Endothelial cell of umbilical vein (primary cell): Measurements from ENCODE around the gene BATF. TPM values are rescaled to one million over a fixed set of nuclear protein-coding genes. Genes with fewer than 3 reads are reported as not detected.

ENCODE experiments used
- BruUV-seq: library from RNA; stranded (reverse); fragments of 400-500 nt; replicated peaks from 2 replicates; lab custom pipeline; 2021; lab: Mats Ljungman, UMichigan
- CTCF ChIA-PET: fragments of 300-600, 350-600 bp; sonication (Branson Sonifier 250); formaldehyde crosslinking; loops from one replicate; lab custom pipeline; 2021; ENCODE audit warnings: antibody characterized with exemption, inconsistent platforms; lab: Charles Lee
- POLR2A ChIA-PET: fragments of 300-600, 350-600 bp; sonication (Branson Sonifier 250); formaldehyde crosslinking; loops from one replicate; lab custom pipeline; 2021; ENCODE audit warnings: antibody characterized with exemption, inconsistent platforms; lab: Charles Lee
- DNase-seq: peaks from one replicate; pipeline ENCODE4 v3.0.0-alpha.2; 2011; ENCODE audit warnings: low read depth, low spot score
- FAIRE-seq: peaks from 2 replicates; lab custom pipeline; 2011; peaks lifted over from hg19 to GRCh38; lab: Jason Lieb, UNC
- H2AFZ ChIP-seq: 2 replicates; pipeline ENCODE4 v1.6.0; 2012; ENCODE audit warnings: low read depth, low read length, control low read depth, inconsistent platforms
- H3K27ac ChIP-seq: 2 replicates; pipeline ENCODE4 v1.5.1; 2011; ENCODE audit warnings: low read depth, mild to moderate bottlenecking, control low read depth, low read length, moderate library complexity; ENCODE audit not compliant: insufficient read depth
- H3K27me3 ChIP-seq, 2 experiments: 2 replicates each; pipeline versions ENCODE4 v1.6.0 to v1.6.1; 2011; ENCODE audit warnings: low read length in 2 of 2, mixed read lengths in 1 of 2; ENCODE audit not compliant: control insufficient read depth in 2 of 2, insufficient read depth in 2 of 2
- H3K36me3 ChIP-seq, 2 experiments: 2 replicates in 1 of 2; 3 replicates in 1 of 2; pipeline ENCODE4 v1.5.1; 2011; ENCODE audit warnings: low read length in 2 of 2, mild to moderate bottlenecking in 1 of 2, moderate library complexity in 1 of 2; ENCODE audit not compliant: control insufficient read depth in 2 of 2, insufficient read depth in 2 of 2; ENCODE audit errors: extremely low read depth in 1 of 2
- H3K4me1 ChIP-seq: 3 replicates; pipeline ENCODE4 v1.5.1; 2011; ENCODE audit warnings: mild to moderate bottlenecking, low read length; ENCODE audit not compliant: control insufficient read depth, insufficient read depth; ENCODE audit errors: extremely low read depth
- H3K4me2 ChIP-seq: 2 replicates; pipeline ENCODE4 v1.6.1; 2011; ENCODE audit warnings: low read length, control low read depth, mixed read lengths; ENCODE audit not compliant: insufficient read depth
- H3K4me3 ChIP-seq, 3 experiments: fragments of 200-600 bp in 1 of 3; sonication (generic), shearing (Covaris generic) in 1 of 3; replicated peaks in 1 of 3; 2 replicates each; pipeline ENCODE4 v1.5.1; 2011 to 2016; ENCODE audit warnings: control low read depth in 3 of 3, low read length in 3 of 3, mild to moderate bottlenecking in 2 of 3, inconsistent platforms in 1 of 3, low read depth in 1 of 3, moderate library complexity in 1 of 3; ENCODE audit not compliant: insufficient read depth in 1 of 3
- H3K79me2 ChIP-seq: 2 replicates; pipeline ENCODE4 v1.6.0; 2012; ENCODE audit warnings: low read length, inconsistent platforms; ENCODE audit not compliant: control insufficient read depth, insufficient read depth
- H3K9ac ChIP-seq: replicated peaks from 2 replicates; pipeline ENCODE3; 2011; ENCODE audit warnings: low read length, control low read depth; ENCODE audit not compliant: insufficient read depth; ENCODE audit errors: extremely low read depth
- H3K9me1 ChIP-seq: replicated peaks from 3 replicates; pipeline ENCODE4 v1.6.0; 2011; ENCODE audit warnings: mild to moderate bottlenecking, low read length; ENCODE audit not compliant: control insufficient read depth, insufficient read depth; ENCODE audit errors: extremely low read depth
- H3K9me3 ChIP-seq: replicated peaks from 2 replicates; pipeline ENCODE4 v1.5.1; 2012; ENCODE audit warnings: low read length, inconsistent platforms; ENCODE audit not compliant: control insufficient read depth, insufficient read depth
- H4K20me1 ChIP-seq: replicated peaks from 2 replicates; pipeline ENCODE3; 2011; ENCODE audit warnings: mild to moderate bottlenecking, low read length; ENCODE audit not compliant: control insufficient read depth, insufficient read depth; ENCODE audit errors: extremely low read depth
- EZH2 ChIP-seq: IDR thresholded peaks from 2 replicates; pipeline ENCODE4 v1.6.1; 2012; ENCODE audit warnings: borderline replicate concordance, low read depth, mild to moderate bottlenecking, moderate library complexity, low read length, inconsistent platforms; ENCODE audit not compliant: severe bottlenecking
- FOS ChIP-seq: IDR thresholded peaks from 2 replicates; pipeline ENCODE4 v1.6.1; 2011; ENCODE audit warnings: mild to moderate bottlenecking, low read length, moderate library complexity, borderline replicate concordance; ENCODE audit not compliant: insufficient read depth
- JUN ChIP-seq: IDR thresholded peaks from 2 replicates; pipeline ENCODE4 v1.6.1; 2011; ENCODE audit warnings: borderline replicate concordance, low read depth; ENCODE audit not compliant: insufficient read length, insufficient read depth
- POLR2AphosphoS5 ChIP-seq: IDR thresholded peaks from 2 replicates; pipeline ENCODE4 v1.6.1; 2012; ENCODE audit warnings: low read depth, mild to moderate bottlenecking, control low read depth, low read length, moderate library complexity; ENCODE audit not compliant: insufficient read depth
- dilution Hi-C: fragments of 300-500 bp; cut with MboI; formaldehyde crosslinking; loops from one replicate; pipeline ENCODE4 v1.15.0; 2019; ENCODE audit warnings: low sequenced_read_pairs; ENCODE audit not compliant: extremely low pct_ligation_motif_present
- intact Hi-C: fragments of 100-400 bp; cut with micrococcal nuclease; formaldehyde crosslinking; loops from one replicate; pipeline ENCODE4 v1.10.0; 2022
- polyA plus RNA-seq, 4 experiments: library from polyadenylated mRNA; depleted of rRNA in 3 of 4; stranded (reverse) in 3 of 4; unstranded in 1 of 4; fragments of >200 nt; gene quantifications; 2 replicates each; pipeline versions ENCODE4 v1.2.1 to v1.2.3, GENCODE V29; 2011 to 2012; ENCODE audit warnings: missing spikeins in 1 of 4
- total RNA-seq: library from RNA; stranded (reverse); gene quantifications from 2 replicates; pipeline ENCODE4 v1.2.3, GENCODE V29; 2021
- TF ChIP-seq, protein P1 (sequence below), 2 donors: IDR thresholded peaks; 1 replicate in 1 of 2; 2 replicates in 1 of 2; pipeline ENCODE4 v1.5.1; 2011; ENCODE audit warnings: low read length in 2 of 2, mild to moderate bottlenecking in 2 of 2, moderate library complexity in 2 of 2, control low read depth in 1 of 2, inconsistent platforms in 1 of 2, low read depth in 1 of 2; ENCODE audit not compliant: insufficient read depth in 1 of 2; ENCODE audit errors: extremely low read depth in 1 of 2
- TF ChIP-seq, protein P2 (sequence below): IDR thresholded peaks from 2 replicates; pipeline ENCODE4 v1.6.1; 2011; ENCODE audit not compliant: insufficient read depth, insufficient read length

Gene BATF
- total and polyA plus RNA-seq, 2 donors (not counting 3 experiments of a cell fraction or from before 2014, with no cell fraction given): not detected

DNA sequence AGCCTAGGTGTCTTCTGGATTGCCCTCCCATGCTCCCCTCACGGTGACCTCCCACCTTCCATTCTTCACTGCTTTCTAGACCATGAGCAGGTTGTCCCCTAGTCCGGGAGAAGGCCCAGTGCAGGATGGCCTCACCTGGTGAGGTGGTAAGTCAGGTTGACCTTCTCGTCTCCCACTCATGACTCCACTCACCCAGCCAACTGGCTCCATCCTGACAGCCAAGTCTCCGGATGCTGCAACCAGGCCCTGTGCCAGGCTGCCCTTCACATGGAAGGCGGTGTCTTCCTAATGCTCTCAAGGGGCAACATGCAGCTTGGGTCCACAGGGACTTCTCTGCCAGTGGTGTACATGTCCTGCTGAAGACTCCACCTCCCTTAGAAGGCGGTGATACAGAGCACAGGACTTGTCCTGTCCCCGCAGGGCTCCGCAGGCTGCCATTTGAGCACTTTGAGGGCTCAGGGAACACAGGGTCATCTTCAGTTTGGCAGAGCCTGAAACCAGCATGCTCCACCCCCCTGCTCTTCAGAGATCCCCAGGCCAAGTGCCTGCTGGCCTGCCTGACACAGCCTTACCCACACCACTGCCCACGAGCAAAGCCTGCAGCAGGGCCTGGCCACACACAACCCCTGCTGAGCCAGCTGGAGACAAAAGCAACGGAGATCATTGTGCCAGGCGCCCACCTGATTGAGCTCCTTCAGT lies 25.4 kb downstream of the BATF start:
- TF ChIP-seq, protein P1, sequence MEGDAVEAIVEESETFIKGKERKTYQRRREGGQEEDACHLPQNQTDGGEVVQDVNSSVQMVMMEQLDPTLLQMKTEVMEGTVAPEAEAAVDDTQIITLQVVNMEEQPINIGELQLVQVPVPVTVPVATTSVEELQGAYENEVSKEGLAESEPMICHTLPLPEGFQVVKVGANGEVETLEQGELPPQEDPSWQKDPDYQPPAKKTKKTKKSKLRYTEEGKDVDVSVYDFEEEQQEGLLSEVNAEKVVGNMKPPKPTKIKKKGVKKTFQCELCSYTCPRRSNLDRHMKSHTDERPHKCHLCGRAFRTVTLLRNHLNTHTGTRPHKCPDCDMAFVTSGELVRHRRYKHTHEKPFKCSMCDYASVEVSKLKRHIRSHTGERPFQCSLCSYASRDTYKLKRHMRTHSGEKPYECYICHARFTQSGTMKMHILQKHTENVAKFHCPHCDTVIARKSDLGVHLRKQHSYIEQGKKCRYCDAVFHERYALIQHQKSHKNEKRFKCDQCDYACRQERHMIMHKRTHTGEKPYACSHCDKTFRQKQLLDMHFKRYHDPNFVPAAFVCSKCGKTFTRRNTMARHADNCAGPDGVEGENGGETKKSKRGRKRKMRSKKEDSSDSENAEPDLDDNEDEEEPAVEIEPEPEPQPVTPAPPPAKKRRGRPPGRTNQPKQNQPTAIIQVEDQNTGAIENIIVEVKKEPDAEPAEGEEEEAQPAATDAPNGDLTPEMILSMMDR (IDR thresholded peaks at IDR 0.05; ENCODE audit: extremely low read depth in 1 of 2, insufficient read depth in 1 of 2, low read depth in 1 of 2, low read length in 2 of 2): no peak
- TF ChIP-seq JUN (no peak), EZH2 (no peak), FOS (no peak), POLR2AphosphoS5 (no peak)
- TF ChIP-seq, protein P2, sequence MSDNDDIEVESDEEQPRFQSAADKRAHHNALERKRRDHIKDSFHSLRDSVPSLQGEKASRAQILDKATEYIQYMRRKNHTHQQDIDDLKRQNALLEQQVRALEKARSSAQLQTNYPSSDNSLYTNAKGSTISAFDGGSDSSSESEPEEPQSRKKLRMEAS: no peak
- H2AFZ ChIP-seq: no peak overlapping the region
- no TSS peak for BruUV-seq
- H3K9me1 ChIP-seq: no peaks in the 10 kb centered on the region
- H3K79me2 ChIP-seq: no peaks in the 10 kb centered on the region
- H3K4me1 ChIP-seq: no peaks in the 10 kb centered on the region
- DNase-seq (no peak), FAIRE-seq (no peak)
- H3K9me3 ChIP-seq: no peaks in the 10 kb centered on the region
- no peak overlapping the region for H3K9ac ChIP-seq
- dilution Hi-C loops: no loop called here
- no peak overlapping the region for H3K4me3 ChIP-seq
- intact Hi-C loops: no loop called here
- H3K36me3 ChIP-seq: no peaks in the 10 kb centered on the region
- POLR2A ChIA-PET: no interaction called here
- H3K27ac ChIP-seq: no peak overlapping the region
- no peaks in the 10 kb centered on the region for H4K20me1 ChIP-seq
- H3K27me3 ChIP-seq: peaks cover 7 to 9% of the 10 kb centered on the region in 2 experiments
- H3K4me2 ChIP-seq: no peak overlapping the region
- CTCF ChIA-PET: interaction anchor here (1.0 to 1.8 kb wide), 3 partner anchors 9 to 59 kb away, joined by 3 to 6 read pairs (median 5); no protein-coding TSS in a partner anchor
